ENCODE measurements around the gene SAMD4A.

Gene SAMD4A

DNA sequence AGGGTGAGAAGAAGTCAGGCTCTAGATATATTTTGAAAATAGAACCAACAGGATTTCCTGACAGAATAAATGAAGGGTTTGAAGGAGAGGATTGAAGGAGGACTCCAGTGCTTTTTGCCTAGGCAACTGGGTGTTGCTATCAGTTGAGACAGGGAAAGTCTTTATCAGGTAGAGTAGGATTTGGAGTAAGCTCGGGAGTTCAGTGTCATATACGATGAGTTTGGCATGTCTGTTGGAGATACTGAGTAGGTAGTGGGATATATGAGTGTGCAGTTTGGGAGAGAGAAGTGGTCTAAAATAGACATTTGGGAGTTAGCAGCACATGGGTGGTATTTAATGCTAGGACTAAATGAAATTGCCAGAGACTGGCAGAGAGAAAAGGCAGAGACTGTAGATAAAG lies 141.2 kb downstream of the SAMD4A start:
- no peak overlapping the region for H3K4me3 ChIP-seq (ENCODE audit: low read depth, low read length)
- in situ Hi-C loops (cut with HindIII; ENCODE audit: low sequenced_read_pairs), result no loop called here
- TF ChIP-seq, protein P1, sequence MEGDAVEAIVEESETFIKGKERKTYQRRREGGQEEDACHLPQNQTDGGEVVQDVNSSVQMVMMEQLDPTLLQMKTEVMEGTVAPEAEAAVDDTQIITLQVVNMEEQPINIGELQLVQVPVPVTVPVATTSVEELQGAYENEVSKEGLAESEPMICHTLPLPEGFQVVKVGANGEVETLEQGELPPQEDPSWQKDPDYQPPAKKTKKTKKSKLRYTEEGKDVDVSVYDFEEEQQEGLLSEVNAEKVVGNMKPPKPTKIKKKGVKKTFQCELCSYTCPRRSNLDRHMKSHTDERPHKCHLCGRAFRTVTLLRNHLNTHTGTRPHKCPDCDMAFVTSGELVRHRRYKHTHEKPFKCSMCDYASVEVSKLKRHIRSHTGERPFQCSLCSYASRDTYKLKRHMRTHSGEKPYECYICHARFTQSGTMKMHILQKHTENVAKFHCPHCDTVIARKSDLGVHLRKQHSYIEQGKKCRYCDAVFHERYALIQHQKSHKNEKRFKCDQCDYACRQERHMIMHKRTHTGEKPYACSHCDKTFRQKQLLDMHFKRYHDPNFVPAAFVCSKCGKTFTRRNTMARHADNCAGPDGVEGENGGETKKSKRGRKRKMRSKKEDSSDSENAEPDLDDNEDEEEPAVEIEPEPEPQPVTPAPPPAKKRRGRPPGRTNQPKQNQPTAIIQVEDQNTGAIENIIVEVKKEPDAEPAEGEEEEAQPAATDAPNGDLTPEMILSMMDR (IDR thresholded peaks at IDR 0.05; ENCODE audit: low read depth, low read length, missing control alignments), result no peak
- no peak for DNase-seq (ENCODE audit: low read depth)

DNA sequence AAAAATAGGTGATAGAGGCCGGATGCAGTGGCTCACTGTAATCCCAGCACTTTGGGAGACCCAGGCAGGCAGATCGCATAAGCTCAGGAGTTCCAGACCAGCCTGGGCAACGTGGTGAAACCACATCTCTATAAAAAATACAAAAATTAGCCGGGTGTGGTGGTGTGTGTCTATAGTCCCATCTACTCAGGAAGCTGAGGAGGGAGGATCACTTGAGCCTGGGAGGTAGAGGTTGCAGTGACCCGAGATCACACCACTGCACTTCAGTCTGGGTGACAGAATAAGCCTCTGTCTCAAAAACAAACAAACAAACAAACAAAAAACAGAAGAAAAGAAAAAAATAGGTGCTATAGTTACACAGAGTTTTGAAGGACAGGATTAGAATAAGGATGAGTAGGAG lies 142.1 kb downstream of the SAMD4A start:
- no peak for DNase-seq (ENCODE audit: low read depth)
- in situ Hi-C loops (cut with HindIII; ENCODE audit: low sequenced_read_pairs), result no loop called here
- TF ChIP-seq, protein P1 (IDR thresholded peaks at IDR 0.05; ENCODE audit: low read depth, low read length, missing control alignments), result no peak

DNA sequence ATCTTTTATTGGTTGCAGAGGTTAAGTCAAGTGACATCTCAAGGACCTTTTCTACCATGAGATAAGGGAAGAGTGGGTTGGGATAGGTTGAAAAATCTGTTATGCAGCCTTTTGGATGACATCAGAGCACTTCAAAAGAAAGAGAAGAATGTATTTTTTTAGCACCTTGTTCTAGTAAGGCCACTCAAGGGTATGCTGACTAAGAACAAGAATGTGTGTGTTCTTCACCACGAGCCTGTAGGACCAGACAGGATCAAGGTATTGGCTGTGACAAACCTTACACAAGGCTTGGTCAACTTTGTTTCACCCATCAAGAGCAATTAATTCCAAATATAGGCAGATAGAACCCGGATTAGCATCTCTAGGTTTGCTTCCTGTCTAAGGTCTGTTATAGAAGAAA lies 142.5 kb downstream of the SAMD4A start:
- in situ Hi-C loops (cut with HindIII; ENCODE audit: low sequenced_read_pairs), result no loop called here
- no peak for DNase-seq (ENCODE audit: low read depth)
- no peak overlapping the region for H3K4me3 ChIP-seq (ENCODE audit: low read depth, low read length)
- TF ChIP-seq, protein P1 (IDR thresholded peaks at IDR 0.05; ENCODE audit: low read depth, low read length, missing control alignments), result no peak

More for the DNA sequence above, 142.1 kb downstream of the SAMD4A start:
- no peak overlapping the region for H3K4me3 ChIP-seq (ENCODE audit: low read depth, low read length)

DNA sequence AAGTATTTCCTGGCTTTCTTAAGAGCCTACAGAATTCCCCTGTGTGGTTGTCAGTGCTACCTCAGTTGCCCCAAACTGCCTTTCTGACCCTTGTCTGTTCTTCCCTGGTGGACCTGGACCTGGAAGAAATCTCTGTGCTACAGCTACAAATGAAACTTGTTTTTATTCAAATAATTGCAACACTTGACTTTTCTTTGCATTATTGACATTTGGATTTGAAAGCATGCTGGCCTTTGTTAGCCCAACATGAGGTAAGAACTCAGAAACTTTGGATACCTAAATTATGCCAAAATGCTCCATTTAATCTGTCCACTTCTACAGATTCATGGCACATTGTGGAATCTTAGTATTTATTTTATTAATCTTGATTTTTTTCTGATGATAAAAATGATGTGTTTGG lies 142.9 kb downstream of the SAMD4A start:
- no peak for DNase-seq (ENCODE audit: low read depth)
- TF ChIP-seq, protein P1 (IDR thresholded peaks at IDR 0.05; ENCODE audit: low read depth, low read length, missing control alignments), result no peak
- in situ Hi-C loops (cut with HindIII; ENCODE audit: low sequenced_read_pairs), result no loop called here
- H3K4me3 ChIP-seq (ENCODE audit: low read depth, low read length), result no peak overlapping the region

DNA sequence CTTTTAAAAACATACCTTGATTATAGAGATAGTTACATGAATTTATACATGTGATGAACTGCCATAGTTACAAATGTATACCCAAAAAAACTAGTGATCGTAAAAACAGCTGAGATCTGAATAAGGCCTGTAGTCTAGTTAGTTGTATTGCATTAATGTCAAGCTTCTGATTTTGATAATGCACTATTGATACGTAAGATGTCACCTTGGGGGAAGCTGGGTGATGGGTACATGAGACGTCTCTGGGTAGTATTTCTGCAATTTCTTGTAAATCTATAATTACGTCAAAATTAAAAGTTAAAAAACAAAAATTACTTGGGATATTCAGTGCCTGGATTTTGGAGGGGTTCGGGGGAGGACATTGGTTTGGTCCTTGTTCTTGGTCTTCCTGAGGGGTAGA lies 144.4 kb downstream of the SAMD4A start:
- no peak overlapping the region for H3K4me3 ChIP-seq (ENCODE audit: low read depth, low read length)
- DNase-seq (ENCODE audit: low read depth), result no peak
- in situ Hi-C loops (cut with HindIII; ENCODE audit: low sequenced_read_pairs), result no loop called here
- TF ChIP-seq, protein P1 (IDR thresholded peaks at IDR 0.05; ENCODE audit: low read depth, low read length, missing control alignments), result no peak

DNA sequence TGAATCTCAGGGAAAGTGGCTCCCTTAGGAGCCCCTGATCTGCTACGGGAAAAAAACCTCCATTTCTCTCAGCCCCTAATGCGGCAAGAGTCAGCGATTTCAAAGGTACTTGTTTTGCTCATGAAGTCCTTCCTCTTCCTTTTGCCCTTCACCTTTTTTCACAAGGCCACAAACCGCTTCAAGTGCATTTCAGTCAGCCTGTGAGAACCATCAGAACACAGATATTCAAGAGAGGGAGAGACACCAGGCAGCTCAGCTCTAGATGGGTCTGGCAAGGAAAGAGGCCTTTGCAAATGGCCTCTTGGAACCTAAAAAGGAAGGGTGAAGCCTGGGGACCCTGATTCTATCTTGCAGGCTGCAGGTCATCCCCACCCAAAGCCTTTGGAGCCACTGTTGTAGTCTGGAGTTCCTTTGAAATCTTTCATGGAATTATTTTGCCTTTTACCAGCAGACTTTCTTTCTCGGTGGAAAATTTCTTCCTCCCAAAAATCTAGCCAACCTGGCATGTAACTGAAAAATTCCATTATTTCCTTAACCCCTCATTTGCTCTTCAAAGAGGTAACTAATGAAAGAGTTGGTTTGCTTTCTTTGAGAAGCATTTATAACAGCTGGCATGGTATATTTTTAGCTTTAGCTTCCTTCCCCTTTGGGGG lies 145.0 kb downstream of the SAMD4A start:
- TF ChIP-seq, protein P1 (IDR thresholded peaks at IDR 0.05; ENCODE audit: low read depth, low read length, missing control alignments), result no peak
- DNase-seq (ENCODE audit: low read depth), result no peak
- H3K4me3 ChIP-seq (ENCODE audit: low read depth, low read length), result no peak overlapping the region
- in situ Hi-C loops (cut with HindIII; ENCODE audit: low sequenced_read_pairs), result no loop called here
